PC-9 (cell line): ENCODE results near the gene CROCC. TPM values are rescaled to one million over a fixed set of nuclear protein-coding genes. Genes with fewer than 3 reads are reported as not detected.
"Not testable (repeated sequence)": the region's sequence is repeated elsewhere in the genome, so short reads cannot be mapped to it uniquely, and the experiment has no call there.

Source experiments
- Bru-seq: library from RNA; stranded (reverse); fragments of 400-500 nt; gene quantifications from one replicate; lab custom pipeline; 2021; lab: Mats Ljungman, UMichigan
- BruChase-seq, 2 experiments: library from RNA; stranded (reverse); fragments of 400-500 nt; gene quantifications; one replicate each; lab custom pipeline; 2021; lab: Mats Ljungman, UMichigan
- BruUV-seq: library from RNA; stranded (reverse); fragments of 400-500 nt; replicated peaks from 2 replicates; lab custom pipeline; 2021; lab: Mats Ljungman, UMichigan
- CTCF ChIA-PET: fragments of 300-600 bp; sonication (Branson Sonifier 250); formaldehyde crosslinking; loops from one replicate; lab custom pipeline; 2022; ENCODE audit warnings: antibody characterized with exemption; lab: Charles Lee
- POLR2A ChIA-PET: fragments of 300-600 bp; sonication (Branson Sonifier 250); formaldehyde crosslinking; loops from one replicate; lab custom pipeline; 2022; ENCODE audit warnings: antibody characterized with exemption; ENCODE audit not compliant: unreplicated experiment; lab: Charles Lee
- DNase-seq, 2 experiments: peaks; one replicate each; pipeline versions ENCODE4 v3.0.0 to v3.0.0-alpha.2; 2015 to 2022; ENCODE audit warnings: mixed read lengths in 1 of 2
- H2AFZ ChIP-seq: fragments of 200-600 bp; sonication (generic); 2 replicates; pipeline ENCODE4 v1.8.1; 2017; ENCODE audit warnings: antibody characterized with exemption
- H3F3A ChIP-seq: fragments of 200-600 bp; sonication (generic); 2 replicates; pipeline ENCODE4 v1.8.1; 2017; ENCODE audit warnings: antibody characterized with exemption, mild to moderate bottlenecking, low read depth; ENCODE audit not compliant: insufficient read depth
- H3K27ac ChIP-seq: fragments of 200-600 bp; sonication (generic); 2 replicates; pipeline ENCODE4 v1.6.1; 2016; ENCODE audit warnings: mixed run types
- H3K27me3 ChIP-seq: fragments of 200-600 bp; sonication (generic); 2 replicates; pipeline ENCODE4 v1.6.1; 2016; ENCODE audit warnings: low read depth, mixed run types; ENCODE audit not compliant: insufficient read depth
- H3K36me3 ChIP-seq: fragments of 200-600 bp; sonication (generic); 2 replicates; pipeline ENCODE4 v1.6.1; 2016; ENCODE audit warnings: low read depth, mixed run types
- H3K4me1 ChIP-seq: fragments of 200-600 bp; sonication (generic); replicated peaks from 2 replicates; pipeline ENCODE4 v1.6.1; 2016; ENCODE audit warnings: mixed run types; ENCODE audit not compliant: insufficient read depth
- H3K4me2 ChIP-seq: fragments of 200-600 bp; sonication (generic); 2 replicates; pipeline ENCODE4 v1.6.1; 2017; ENCODE audit warnings: mixed run types
- H3K4me3 ChIP-seq: fragments of 200-600 bp; sonication (generic); 2 replicates; pipeline ENCODE4 v1.6.1; 2016; ENCODE audit warnings: mixed run types
- H3K79me2 ChIP-seq: fragments of 200-600 bp; sonication (generic); 2 replicates; pipeline ENCODE4 v1.6.1; 2017; ENCODE audit warnings: low read depth, mixed run types
- H3K9me2 ChIP-seq: fragments of 200-600 bp; sonication (generic); 2 replicates; pipeline ENCODE4 v1.8.1; 2017; ENCODE audit warnings: mild to moderate bottlenecking; ENCODE audit not compliant: insufficient read depth
- H3K9me3 ChIP-seq: fragments of 200-600 bp; sonication (generic); 2 replicates; pipeline ENCODE4 v1.8.1; 2016; ENCODE audit warnings: low read depth; ENCODE audit not compliant: insufficient read depth
- H4K20me1 ChIP-seq: fragments of 200-600 bp; sonication (generic); 2 replicates; pipeline ENCODE4 v1.8.1; 2017; ENCODE audit not compliant: insufficient read depth
- CTCF ChIP-seq: fragments of 200-600 bp; sonication (generic); conservative IDR thresholded peaks from 2 replicates; pipeline ENCODE4 v1.6.1; 2017; ENCODE audit warnings: mixed run types, antibody characterized with exemption, mild to moderate bottlenecking, moderate library complexity
- EZH2 ChIP-seq: fragments of 200-600 bp; sonication (generic); IDR thresholded peaks from 2 replicates; pipeline ENCODE4 v1.8.0; 2017; ENCODE audit warnings: antibody characterized with exemption, low read depth
- intact Hi-C: fragments of 100-400 bp; cut with micrococcal nuclease; formaldehyde crosslinking; loops from one replicate; pipeline ENCODE4 v1.10.0; 2022; ENCODE audit not compliant: unreplicated experiment
- long read RNA-seq: library from polyadenylated mRNA; stranded (forward); transcript quantifications from one replicate; pipeline ENCODE4 v2.0.0, GENCODE V29; 2022
- total RNA-seq: library from RNA; stranded (reverse); gene quantifications from 2 replicates; pipeline ENCODE4 v1.2.3, GENCODE V29; 2021

The CROCC gene
- total RNA-seq (18.4 and 18.9 TPM in 2 replicates), Bru-seq, nascent RNA (percentile 36 among the genes with signal in this experiment), BruChase-seq, experiment 1, labeled RNA remaining after a 2-hour chase (percentile 40 among the genes with signal in this experiment), BruChase-seq, experiment 2, labeled RNA remaining after a 6-hour chase (percentile 44 among the genes with signal in this experiment)
- long read RNA-seq, partial matches to known transcripts, result 6 of 12 reads
- long read RNA-seq, other reads (novel, unspliced or antisense), result 6 of 12 reads

DNA sequence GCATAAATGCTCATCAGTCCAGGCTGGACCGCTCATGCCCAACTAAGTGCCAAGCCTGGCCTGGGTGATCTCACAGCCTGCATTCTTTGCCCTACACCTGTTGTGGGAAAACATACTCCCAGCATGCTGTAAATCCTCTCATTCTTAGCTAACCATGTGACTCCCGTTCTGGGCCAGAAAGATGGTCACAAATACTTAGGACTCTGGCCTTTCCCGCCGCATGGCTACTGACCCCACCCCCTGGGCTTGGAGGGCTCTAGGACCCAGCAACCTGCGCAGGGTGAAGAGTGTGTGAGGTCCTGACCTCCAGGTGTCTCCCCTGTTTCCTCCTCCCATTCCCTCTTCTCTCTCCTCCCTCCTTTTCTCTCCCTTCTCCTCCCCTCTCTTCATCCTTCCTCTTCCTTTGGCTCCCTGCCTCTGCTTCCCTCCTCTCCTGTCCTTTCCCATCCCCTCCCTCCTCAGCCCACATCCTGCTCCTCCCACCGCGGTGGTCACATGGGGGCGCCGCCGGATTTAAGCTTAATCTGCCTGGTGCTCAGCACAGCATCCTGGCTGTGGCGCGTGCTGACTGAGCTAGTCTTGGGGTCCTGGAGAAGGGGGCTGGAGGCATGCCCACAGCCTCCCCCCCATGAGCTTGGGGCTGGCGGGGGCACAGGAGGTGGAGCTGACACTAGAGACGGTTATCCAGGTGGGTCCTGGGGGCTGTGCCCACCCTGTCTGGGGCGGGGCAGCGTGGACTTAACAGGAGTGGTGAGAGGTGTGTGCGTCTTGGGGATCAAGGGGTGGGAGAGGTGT is at the start of gene CROCC:
CROCC (plus strand) TSS at position 541 of the 795 bp plus-strand sequence; CDS start at position 629, 88 bp downstream.
- no peak within 1 kb of the TSS for H2AFZ ChIP-seq
- intact Hi-C loops, result no loop called here
- no peaks in the 10 kb centered on the region for H4K20me1 ChIP-seq
- TF ChIP-seq EZH2, result no peak
- no peak for TF ChIP-seq CTCF
- DNase-seq, result no peak
- CTCF ChIA-PET, result no interaction called here
- no peaks in the 10 kb centered on the region for H3K79me2 ChIP-seq
- no peak within 1 kb of the TSS for H3K27ac ChIP-seq
- POLR2A ChIA-PET, result no interaction called here
- no peaks in the 10 kb centered on the region for H3K4me1 ChIP-seq
- BruUV-seq, result no TSS peak
- no peak within 1 kb of the TSS for H3K4me3 ChIP-seq
- no peaks in the 10 kb centered on the region for H3K36me3 ChIP-seq
- no peak within 1 kb of the TSS for H3K4me2 ChIP-seq
- no peaks in the 10 kb centered on the region for H3K9me3 ChIP-seq
- H3F3A ChIP-seq, result no peaks in the 10 kb centered on the region
- H3K27me3 ChIP-seq, result no peaks in the 10 kb centered on the region
- no peaks in the 10 kb centered on the region for H3K9me2 ChIP-seq

GRCh38 chr1:16872152-16873075 is 49.3 kb upstream of the CROCC start:
- H3K9me2 ChIP-seq, H3K36me3 ChIP-seq, H3K9me3 ChIP-seq, intact Hi-C loops, BruUV-seq, H4K20me1 ChIP-seq, H3F3A ChIP-seq, H2AFZ ChIP-seq, POLR2A ChIA-PET, H3K27ac ChIP-seq, H3K27me3 ChIP-seq, H3K79me2 ChIP-seq, H3K4me1 ChIP-seq, CTCF ChIA-PET: not testable (repeated sequence)
- H3K4me2 ChIP-seq, result peak overlapping the region; percentile 40
- DNase-seq, result peak; percentile 34 to 42
- peak overlapping the region; percentile 31; the same call in 1 of the 2 replicates for H3K4me3 ChIP-seq

DNA sequence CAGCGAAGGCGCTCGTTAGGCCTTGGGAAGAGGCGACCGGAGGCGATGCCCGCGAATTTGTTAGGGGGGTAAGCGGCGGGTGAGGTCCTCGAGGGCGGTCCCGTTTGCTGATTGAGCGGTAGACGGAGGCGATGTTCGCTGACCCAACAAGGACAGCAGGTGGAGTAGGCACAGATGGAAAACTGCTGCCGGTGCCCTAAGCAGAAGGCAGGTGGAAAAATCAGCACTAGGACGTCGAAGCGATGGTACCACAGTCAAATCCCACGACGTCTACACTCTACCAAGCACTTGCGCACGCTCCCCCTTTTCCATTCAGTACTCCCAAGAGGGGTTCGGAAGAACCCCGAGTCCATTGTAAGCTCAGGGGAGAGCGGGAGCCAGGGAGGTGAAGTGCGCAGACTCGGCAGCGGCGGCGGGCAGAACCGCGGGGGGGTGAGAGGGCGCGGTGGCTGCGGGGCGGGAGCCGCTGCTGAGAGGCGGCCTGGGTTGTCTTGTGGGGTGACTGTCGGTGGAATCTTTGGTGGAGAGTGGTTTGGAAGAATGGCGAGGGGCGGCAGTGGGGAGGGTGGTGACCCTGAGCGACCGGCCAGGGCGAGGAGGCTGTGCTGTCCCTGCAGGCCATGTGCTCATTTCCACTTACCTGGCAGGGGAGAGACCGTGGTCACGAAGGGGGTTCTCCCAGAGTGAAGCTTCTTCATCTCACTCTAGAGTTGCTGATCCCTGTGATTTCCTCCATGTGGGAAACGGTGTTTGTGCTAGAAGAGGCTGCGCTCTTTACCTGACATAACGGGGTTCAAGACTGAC is 48.5 kb upstream of the CROCC start:
- H2AFZ ChIP-seq, H3K27ac ChIP-seq, H3K36me3 ChIP-seq, H3K9me2 ChIP-seq, H3K4me1 ChIP-seq, BruUV-seq, intact Hi-C loops, POLR2A ChIA-PET, H4K20me1 ChIP-seq, H3K79me2 ChIP-seq, H3K27me3 ChIP-seq, H3K9me3 ChIP-seq, H3F3A ChIP-seq: not testable (repeated sequence)
- peak overlapping the region; percentile 61; the same call in 1 of the 2 replicates for H3K4me2 ChIP-seq
- H3K4me3 ChIP-seq, result peak overlapping the region; percentile 40; the same call in 1 of the 2 replicates
- peak in 1 of 2 experiments; percentile 23 for DNase-seq
- CTCF ChIA-PET, result interaction anchor here (0.7 kb wide), 1 partner anchor 249 kb away, joined by 3 read pairs; no protein-coding TSS in a partner anchor

- H3K79me2 ChIP-seq, H3F3A ChIP-seq, H3K4me1 ChIP-seq, H2AFZ ChIP-seq, H4K20me1 ChIP-seq, H3K27me3 ChIP-seq, H3K9me2 ChIP-seq, POLR2A ChIA-PET, DNase-seq, intact Hi-C loops, H3K36me3 ChIP-seq, H3K4me2 ChIP-seq, BruUV-seq, H3K27ac ChIP-seq, H3K4me3 ChIP-seq, H3K9me3 ChIP-seq: not testable (repeated sequence)
- CTCF ChIA-PET, result interaction anchor here (0.6 kb wide), 1 partner anchor 167 kb away, joined by 3 read pairs; no protein-coding TSS in a partner anchor
These were observed 46.6 kb upstream of the CROCC start for GRCh38 chr1:16874968-16875765.

DNA sequence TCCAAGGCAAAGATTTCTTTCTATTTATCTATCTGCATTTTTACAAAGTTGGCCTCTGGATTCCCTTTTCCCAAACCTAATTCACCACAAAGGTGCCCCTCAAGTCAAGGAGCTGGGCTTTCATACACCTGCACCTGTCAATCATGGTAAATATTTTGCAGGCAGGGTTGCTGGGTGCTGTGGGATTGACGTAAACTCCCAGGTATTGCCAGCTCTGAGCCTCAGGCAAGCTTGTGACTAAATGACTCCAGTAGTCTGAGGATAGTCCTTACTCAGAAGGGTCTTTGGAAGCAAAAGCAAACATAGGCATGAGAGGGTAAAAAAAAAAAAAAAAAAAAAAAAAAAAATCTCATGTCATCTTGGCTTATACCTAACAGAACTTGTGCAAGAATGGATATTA is 40.0 kb upstream of the CROCC start:
- H2AFZ ChIP-seq, H3K79me2 ChIP-seq, POLR2A ChIA-PET, H4K20me1 ChIP-seq, H3K9me2 ChIP-seq, H3K4me1 ChIP-seq, BruUV-seq, H3K4me2 ChIP-seq, H3K27ac ChIP-seq, H3K36me3 ChIP-seq, H3K4me3 ChIP-seq, H3K9me3 ChIP-seq, intact Hi-C loops, DNase-seq, H3K27me3 ChIP-seq, CTCF ChIA-PET, H3F3A ChIP-seq: not testable (repeated sequence)
